H1 (cell line): Measurements from ENCODE around the gene GADD45A. TPM values are rescaled to one million over a fixed set of nuclear protein-coding genes. Genes with fewer than 3 reads are reported as not detected.

Experiments used
- CTCF ChIA-PET: fragments of 300-600 bp; sonication (Branson Sonifier 250); formaldehyde crosslinking; loops from one replicate; lab custom pipeline; 2021; ENCODE audit not compliant: partially characterized antibody; lab: Charles Lee
- POLR2A ChIA-PET: fragments of 300-600 bp; sonication (Branson Sonifier 250); formaldehyde crosslinking; loops from one replicate; lab custom pipeline; 2021; ENCODE audit warnings: inconsistent platforms; ENCODE audit not compliant: partially characterized antibody; lab: Charles Lee
- DNase-seq, 2 experiments: peaks; one replicate each; pipeline versions ENCODE4 v3.0.0 to v3.0.0-alpha.2; 2010 to 2022; ENCODE audit warnings: low spot score in 2 of 2, low read depth in 1 of 2, mixed read lengths in 1 of 2
- FAIRE-seq: peaks from 2 replicates; lab custom pipeline; 2011; peaks lifted over from hg19 to GRCh38; lab: Jason Lieb, UNC
- H2AFZ ChIP-seq: 2 replicates; pipeline ENCODE4 v1.8.1; 2012; ENCODE audit warnings: low read length, inconsistent platforms
- H2AK5ac ChIP-seq: 2 replicates; pipeline ENCODE4 v1.6.1; 2013; ENCODE audit warnings: low read depth, low read length
- H2BK120ac ChIP-seq: replicated peaks from 2 replicates; pipeline ENCODE3; 2013; ENCODE audit warnings: low read depth, low read length, inconsistent platforms
- H2BK12ac ChIP-seq: 2 replicates; pipeline ENCODE4 v1.6.1; 2013; ENCODE audit warnings: low read depth, low read length
- H2BK15ac ChIP-seq: 2 replicates; pipeline ENCODE4 v1.6.1; 2013; ENCODE audit warnings: low read length
- H2BK20ac ChIP-seq: 2 replicates; pipeline ENCODE4 v1.6.1; 2013; ENCODE audit warnings: low read length
- H2BK5ac ChIP-seq: 2 replicates; pipeline ENCODE4 v1.6.1; 2013; ENCODE audit warnings: low read depth, low read length
- H3K14ac ChIP-seq: 2 replicates; pipeline ENCODE4 v1.6.1; 2013; ENCODE audit warnings: inconsistent platforms; ENCODE audit not compliant: insufficient read length
- H3K18ac ChIP-seq: 2 replicates; pipeline ENCODE4 v1.6.1; 2013; ENCODE audit warnings: low read length; ENCODE audit errors: extremely low read depth
- H3K23ac ChIP-seq: 2 replicates; pipeline ENCODE4 v1.6.1; 2013; ENCODE audit warnings: inconsistent platforms; ENCODE audit not compliant: insufficient read length
- H3K23me2 ChIP-seq: 2 replicates; pipeline ENCODE4 v1.6.1; 2013; ENCODE audit warnings: low read depth, low read length
- H3K27ac ChIP-seq: 2 replicates; pipeline ENCODE4 v1.6.1; 2011; ENCODE audit warnings: low read depth, low read length, inconsistent platforms
- H3K27me3 ChIP-seq, 4 experiments: replicated peaks in 1 of 4; 1 replicate in 1 of 4; 2 replicates in 3 of 4; pipeline versions ENCODE4 v1.6.1 to v1.8.1; 2011 to 2013; ENCODE audit warnings: low read length in 3 of 4, mild to moderate bottlenecking in 3 of 4, inconsistent platforms in 2 of 4, mixed read lengths in 2 of 4, moderate library complexity in 1 of 4; ENCODE audit not compliant: control insufficient read depth in 3 of 4, insufficient read depth in 3 of 4; ENCODE audit errors: extremely low read depth in 1 of 4
- H3K36me3 ChIP-seq, 4 experiments: 2 replicates each; pipeline versions ENCODE4 v1.6.1 to v1.8.1; 2011 to 2013; ENCODE audit warnings: mild to moderate bottlenecking in 4 of 4, low read length in 3 of 4, moderate library complexity in 2 of 4, control low read depth in 1 of 4, inconsistent platforms in 1 of 4; ENCODE audit not compliant: insufficient read depth in 4 of 4, control insufficient read depth in 2 of 4
- H3K4ac ChIP-seq: replicated peaks from 2 replicates; pipeline ENCODE3; 2013; ENCODE audit warnings: low read length, low read depth, mixed read lengths, inconsistent platforms; ENCODE audit not compliant: insufficient read length
- H3K4me1 ChIP-seq, 4 experiments: replicated peaks in 1 of 4; 1 replicate in 1 of 4; 2 replicates in 3 of 4; pipeline versions ENCODE4 v1.6.1 to v1.8.1; 2011 to 2013; ENCODE audit warnings: low read length in 3 of 4, inconsistent platforms in 2 of 4, mixed read lengths in 1 of 4; ENCODE audit not compliant: insufficient read depth in 4 of 4, control insufficient read depth in 3 of 4
- H3K4me2 ChIP-seq, 2 experiments: 2 replicates each; pipeline versions ENCODE4 v1.6.1 to v1.8.1; 2011 to 2013; ENCODE audit warnings: low read depth in 2 of 2, low read length in 2 of 2, control low read depth in 1 of 2, inconsistent platforms in 1 of 2, mild to moderate bottlenecking in 1 of 2; ENCODE audit not compliant: insufficient read depth in 1 of 2
- H3K4me3 ChIP-seq, 4 experiments: fragments of 200-600, 300-600 bp in 1 of 4; sonication (generic), shearing (Covaris generic), sonication (Bioruptor Twin) in 1 of 4; 2 replicates each; pipeline versions ENCODE4 v1.5.1 to v1.8.1; 2011 to 2016; ENCODE audit warnings: low read length in 4 of 4, low read depth in 3 of 4, control low read depth in 2 of 4, inconsistent platforms in 2 of 4, mild to moderate bottlenecking in 2 of 4, mixed read lengths in 1 of 4, moderate library complexity in 1 of 4; ENCODE audit not compliant: insufficient read depth in 2 of 4; ENCODE audit errors: extremely low read depth in 1 of 4
- H3K56ac ChIP-seq: replicated peaks from 2 replicates; pipeline ENCODE3; 2013; ENCODE audit warnings: low read depth, mild to moderate bottlenecking, mixed read lengths, low read length, inconsistent platforms; ENCODE audit not compliant: insufficient read length
- H3K79me1 ChIP-seq: 2 replicates; pipeline ENCODE4 v1.6.1; 2013; ENCODE audit warnings: low read depth, low read length, control low read depth
- H3K79me2 ChIP-seq, 2 experiments: 2 replicates each; pipeline versions ENCODE4 v1.6.1 to v1.8.1; 2012 to 2013; ENCODE audit warnings: low read length in 2 of 2, mild to moderate bottlenecking in 2 of 2, inconsistent platforms in 1 of 2; ENCODE audit not compliant: insufficient read depth in 2 of 2, control insufficient read depth in 1 of 2
- H3K9ac ChIP-seq, 4 experiments: replicated peaks in 1 of 4; 1 replicate in 1 of 4; 2 replicates in 3 of 4; pipeline versions ENCODE4 v1.6.1 to v1.8.1; 2011 to 2013; ENCODE audit warnings: low read depth in 3 of 4, low read length in 3 of 4, control low read depth in 2 of 4, mild to moderate bottlenecking in 2 of 4, moderate library complexity in 2 of 4, inconsistent platforms in 1 of 4; ENCODE audit errors: extremely low read depth in 1 of 4
- H3K9me3 ChIP-seq, 2 experiments: 2 replicates each; pipeline versions ENCODE4 v1.6.1 to v1.8.1; 2012 to 2013; ENCODE audit warnings: mild to moderate bottlenecking in 2 of 2, moderate library complexity in 2 of 2, control low read depth in 1 of 2, inconsistent platforms in 1 of 2, low read depth in 1 of 2, low read length in 1 of 2, mixed read lengths in 1 of 2; ENCODE audit not compliant: insufficient read depth in 2 of 2
- H4K20me1 ChIP-seq, 2 experiments: replicated peaks in 1 of 2; 2 replicates each; pipeline versions ENCODE3 to v1.8.1; 2011 to 2013; ENCODE audit warnings: inconsistent platforms in 2 of 2, low read length in 2 of 2, mild to moderate bottlenecking in 1 of 2; ENCODE audit not compliant: insufficient read depth in 2 of 2, control insufficient read depth in 1 of 2
- H4K5ac ChIP-seq: 2 replicates; pipeline ENCODE4 v1.6.1; 2013; ENCODE audit warnings: low read length, low read depth, mixed read lengths, inconsistent platforms; ENCODE audit not compliant: insufficient read length
- H4K8ac ChIP-seq: 2 replicates; pipeline ENCODE4 v1.8.0; 2013; ENCODE audit warnings: mild to moderate bottlenecking, moderate library complexity, low read length, inconsistent platforms; ENCODE audit not compliant: insufficient read depth; ENCODE audit errors: extremely low read depth
- H4K91ac ChIP-seq: replicated peaks from 2 replicates; pipeline ENCODE3; 2013; ENCODE audit warnings: low read length, mixed read lengths, inconsistent platforms; ENCODE audit not compliant: insufficient read length
- CHD2 ChIP-seq: IDR thresholded peaks from 2 replicates; pipeline ENCODE4 v1.6.1; 2012; ENCODE audit warnings: low read length, improper control_type of control experiment
- EZH2 ChIP-seq: fragments of 200-600 bp; sonication (generic); IDR thresholded peaks from 2 replicates; pipeline ENCODE4 v1.7.1; 2012; ENCODE audit warnings: low read depth, mild to moderate bottlenecking, moderate library complexity, low read length, inconsistent platforms; ENCODE audit not compliant: severe bottlenecking
- GABPA ChIP-seq: IDR thresholded peaks from 2 replicates; pipeline ENCODE4 v1.6.1; 2011; ENCODE audit warnings: mild to moderate bottlenecking, low read length, moderate library complexity, borderline replicate concordance; ENCODE audit not compliant: insufficient read depth
- MAFK ChIP-seq: IDR thresholded peaks from 2 replicates; pipeline ENCODE4 v1.6.1; 2012; ENCODE audit warnings: low read depth, mild to moderate bottlenecking, improper control_type of control experiment, low read length
- YY1 ChIP-seq: IDR thresholded peaks from 2 replicates; pipeline ENCODE4 v1.6.1; 2011; ENCODE audit warnings: low read depth, mild to moderate bottlenecking, low read length
- polyA plus RNA-seq, 7 experiments: library from polyadenylated mRNA; depleted of rRNA in 3 of 7; stranded (reverse) in 5 of 7; unstranded in 2 of 7; fragments of >200 nt in 5 of 7; fragments of 200-250 nt in 2 of 7; gene quantifications; 1 replicate in 5 of 7; 2 replicates in 1 of 7; 4 replicates in 1 of 7; pipeline versions ENCODE4 v1.2.1 to v1.2.3, GENCODE V29; 2011 to 2013; ENCODE audit warnings: missing spikeins in 2 of 7, mixed read lengths in 2 of 7
- total RNA-seq: library from RNA; stranded (reverse); fragmentation: NEBNext Ultra II Directional; extraction: Animal tissue kit (Norgen Biotek cat#: 25700); gene quantifications from 2 replicates; pipeline ENCODE4 v1.2.1, GENCODE V29; 2021

GADD45A gene
- total and polyA plus RNA-seq, 2 of the 8 experiments (the other 6 are each of a cell fraction or from before 2014, with no cell fraction given), result 7.6 to 15.6 TPM

GRCh38 chr1:67726224-67726623 lies 41.2 kb downstream of the GADD45A start:
- Histone ChIP-seq H2BK12ac (no peak overlapping the region), H3K4me1 (peaks cover 0 to 5% (median under 1%) of the 10 kb centered on the region in 4 experiments; a peak in 3 of 7 replicates), H3K18ac (no peak overlapping the region), H4K20me1 (no peaks in the 10 kb centered on the region), H3K9me3 (no peaks in the 10 kb centered on the region), H2BK20ac (no peak overlapping the region), H3K27me3 (no peaks in the 10 kb centered on the region), H4K8ac (no peak overlapping the region), H4K5ac (no peak overlapping the region), H3K27ac (no peak overlapping the region), H2BK15ac (no peak overlapping the region), H3K4me3 (no peak overlapping the region), H3K36me3 (no peaks in the 10 kb centered on the region), H4K91ac (no peak overlapping the region), H3K23me2 (no peaks in the 10 kb centered on the region), H3K4ac (no peak overlapping the region), H2BK5ac (no peak overlapping the region), H2AK5ac (no peak overlapping the region), H2AFZ (no peak overlapping the region), H2BK120ac (no peak overlapping the region), H3K79me1 (no peaks in the 10 kb centered on the region), H3K23ac (no peak overlapping the region), H3K56ac (no peak overlapping the region), H3K79me2 (no peaks in the 10 kb centered on the region), H3K9ac (no peak overlapping the region), H3K4me2 (no peak overlapping the region), H3K14ac (no peak overlapping the region)
- DNase-seq (no peak), FAIRE-seq (no peak)
- ChIA-PET POLR2A (no interaction called here), CTCF (no interaction called here)
- no peak for TF ChIP-seq YY1
- TF ChIP-seq EZH2, result no peak
- no peak for TF ChIP-seq GABPA
- no peak for TF ChIP-seq MAFK
- no peak for TF ChIP-seq CHD2
